Pancreas (tissue), 10 donors: ENCODE results near the gene MRPL20. TPM values are rescaled to one million over a fixed set of nuclear protein-coding genes. Genes with fewer than 3 reads are reported as not detected.

Experiments used
- ATAC-seq, 4 donors: fragments of 200-7000 bp; cut with Tn5 transposase; one replicate each; pipeline versions ENCODE4 v1.8.0 to v1.9.1; 2020; ENCODE audit warnings: mild to moderate bottlenecking in 4 of 4, moderate library complexity in 4 of 4
- DNase-seq, 6 donors: peaks; one replicate each; pipeline ENCODE4 v3.0.0-alpha.2; 2020
- FAIRE-seq: peaks from 2 replicates; lab custom pipeline; 2012; peaks lifted over from hg19 to GRCh38; lab: Jason Lieb, UNC
- H3K27ac ChIP-seq, 4 donors: fragments of 200-600 bp; sonication (generic); 1 replicate in 3 of 4; 2 replicates in 1 of 4; pipeline versions ENCODE4 v1.5.0 to v1.8.0; 2020
- H3K27me3 ChIP-seq, 4 donors: fragments of 200-600 bp; one replicate each; pipeline ENCODE4 v1.8.0; 2021
- H3K36me3 ChIP-seq, 3 donors: fragments of 200-600 bp; sonication (generic) in 1 of 3; one replicate each; pipeline versions ENCODE4 v1.5.0 to v1.8.0; 2020 to 2021
- H3K4me1 ChIP-seq, 3 donors: fragments of 200-600 bp; one replicate each; pipeline ENCODE4 v1.8.0; 2021
- H3K4me3 ChIP-seq, 4 donors: fragments of 200-600 bp; sonication (generic) in 2 of 4; one replicate each; pipeline versions ENCODE4 v1.5.0 to v1.8.0; 2020 to 2021
- H3K9me3 ChIP-seq, 4 donors: fragments of 200-600 bp; one replicate each; pipeline ENCODE4 v1.8.0; 2021
- WGBS, 2 donors: extraction: QIAGEN DNeasy Blood & Tissue Kit; methylation state at CpG; one replicate each; pipeline ENCODE4 v1.1.7; 2013; 5-methylcytosine and 5-hydroxymethylcytosine counted together
- intact Hi-C, 3 donors: fragments of 100-400 bp; cut with DNase I; formaldehyde crosslinking; loops; one replicate each; pipeline versions ENCODE4 v1.11.1 to v1.14.2; 2022
- polyA plus RNA-seq, 2 donors: library from polyadenylated mRNA; stranded (reverse); fragments of 200-250 nt; gene quantifications; one replicate each; pipeline ENCODE4 v1.2.3, GENCODE V29; 2013
- total RNA-seq, 6 donors: library from RNA; stranded (reverse); fragmentation: NEBNext Ultra II Directional in 4 of 6; extraction: Animal tissue kit (Norgen Biotek cat#: 25700) in 4 of 6; gene quantifications; one replicate each; pipeline versions ENCODE4 v1.2.1 to v1.2.4, GENCODE V29; 2021 to 2023
- TF ChIP-seq, protein P1 (sequence below), 4 donors: fragments of 200-600 bp; sonication (generic) in 3 of 4; IDR thresholded peaks; one replicate each; pipeline versions ENCODE4 v1.5.0 to v1.8.0; 2021; ENCODE audit warnings: antibody characterized with exemption in 4 of 4
- donor health status: healthy with polysubstance abuse.
- donor health status: DM: no; HTN: no; CAD: no; lungs with moderate emphysema.
- donor health status: DM: no; HTN: no; CAD: no.
- donor health status: control.
- donor health status: control.
- donor health status: Bipolar disorder and iron deficiency.
- donor health status: DM: yes; HTN: yes; CAD: no.
- donor health status: DM: no; HTN: no; CAD: no.
- donor health status: DM: no; HTN: no; CAD: no.
- donor health status: DM: yes; HTN: yes; CAD: no.

The MRPL20 gene
- total and polyA plus RNA-seq, 8 donors = 42.1 to 121 (median 56.6) TPM

DNA sequence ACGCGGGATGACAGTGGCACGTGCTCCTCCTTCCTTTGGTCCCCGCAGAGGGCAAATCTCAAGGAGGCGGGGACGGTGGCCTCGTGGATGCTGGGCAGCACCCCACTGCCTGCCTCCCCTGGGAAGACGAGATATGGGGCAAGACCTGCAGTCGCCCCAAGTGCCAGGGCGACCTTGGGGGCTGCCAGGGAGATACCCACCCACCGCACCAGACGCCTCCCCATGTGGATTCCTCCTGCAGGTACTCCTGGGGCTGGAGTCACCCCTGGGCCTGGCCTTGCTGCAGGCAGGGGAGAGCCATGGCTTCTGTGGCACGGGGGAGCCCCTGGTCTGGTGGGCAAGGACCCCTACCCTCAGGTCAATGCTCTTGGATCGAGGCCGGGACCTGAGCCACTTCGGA is 26.2 kb downstream of the MRPL20 start:
- DNase-seq = peak in 1 of 6 donors; percentile 67
- H3K9me3 ChIP-seq = no peaks in the 10 kb centered on the region
- no peak overlapping the region for H3K4me3 ChIP-seq
- ATAC-seq = no peak
- peaks cover 0 to 4% (median 0%) of the 10 kb centered on the region in 3 donors for H3K4me1 ChIP-seq
- intact Hi-C loops = no loop called here
- peaks cover 0 to 3% (median 2%) of the 10 kb centered on the region in 3 donors for H3K36me3 ChIP-seq
- TF ChIP-seq, protein P1, sequence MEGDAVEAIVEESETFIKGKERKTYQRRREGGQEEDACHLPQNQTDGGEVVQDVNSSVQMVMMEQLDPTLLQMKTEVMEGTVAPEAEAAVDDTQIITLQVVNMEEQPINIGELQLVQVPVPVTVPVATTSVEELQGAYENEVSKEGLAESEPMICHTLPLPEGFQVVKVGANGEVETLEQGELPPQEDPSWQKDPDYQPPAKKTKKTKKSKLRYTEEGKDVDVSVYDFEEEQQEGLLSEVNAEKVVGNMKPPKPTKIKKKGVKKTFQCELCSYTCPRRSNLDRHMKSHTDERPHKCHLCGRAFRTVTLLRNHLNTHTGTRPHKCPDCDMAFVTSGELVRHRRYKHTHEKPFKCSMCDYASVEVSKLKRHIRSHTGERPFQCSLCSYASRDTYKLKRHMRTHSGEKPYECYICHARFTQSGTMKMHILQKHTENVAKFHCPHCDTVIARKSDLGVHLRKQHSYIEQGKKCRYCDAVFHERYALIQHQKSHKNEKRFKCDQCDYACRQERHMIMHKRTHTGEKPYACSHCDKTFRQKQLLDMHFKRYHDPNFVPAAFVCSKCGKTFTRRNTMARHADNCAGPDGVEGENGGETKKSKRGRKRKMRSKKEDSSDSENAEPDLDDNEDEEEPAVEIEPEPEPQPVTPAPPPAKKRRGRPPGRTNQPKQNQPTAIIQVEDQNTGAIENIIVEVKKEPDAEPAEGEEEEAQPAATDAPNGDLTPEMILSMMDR (IDR thresholded peaks at IDR 0.05) = no peak
- WGBS, 2 donors = 90 to 97% methylated on average over 14 to 16 of the region's 16 CpGs
- FAIRE-seq = no peak
- H3K27me3 ChIP-seq = no peaks in the 10 kb centered on the region
- H3K27ac ChIP-seq = no peak overlapping the region

DNA sequence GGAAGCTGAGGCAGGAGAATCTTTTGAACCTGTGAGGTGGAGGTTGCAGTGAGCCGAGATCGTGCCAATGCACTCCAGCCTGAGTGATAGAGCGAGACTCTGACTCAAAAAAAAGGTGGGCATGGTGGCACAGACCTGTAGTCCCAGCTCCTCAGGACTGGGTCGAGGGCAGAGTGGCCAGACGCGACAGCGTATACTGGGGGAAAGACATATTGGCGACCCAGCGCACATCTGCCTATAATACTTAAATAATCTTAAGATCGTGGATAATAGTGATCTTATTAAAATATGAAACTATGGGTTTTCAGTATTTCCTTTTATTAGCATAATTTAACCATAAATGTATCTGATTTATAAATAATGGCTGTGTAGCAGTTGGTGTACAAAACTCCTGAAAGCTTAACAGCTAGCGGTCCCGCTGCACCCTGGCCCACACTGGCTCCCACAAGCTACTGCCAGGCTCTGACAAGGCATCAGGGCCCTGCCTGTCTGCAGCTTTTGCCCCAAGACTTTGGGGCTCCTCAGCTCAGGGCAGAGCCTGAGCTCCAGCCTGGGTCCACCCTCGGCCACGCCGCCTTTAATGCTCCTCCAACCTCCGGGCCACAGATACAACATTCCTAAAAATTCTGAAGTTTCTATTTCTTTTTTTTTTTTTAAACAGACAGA is 29.4 kb downstream of the MRPL20 start:
- TF ChIP-seq, protein P1 (IDR thresholded peaks at IDR 0.05) = no peak
- 93 to 96% methylated on average over 16 of the region's 16 CpGs for WGBS, 2 donors
- H3K9me3 ChIP-seq = no peaks in the 10 kb centered on the region
- ATAC-seq (no peak), DNase-seq (no peak), FAIRE-seq (no peak)
- H3K27me3 ChIP-seq = no peaks in the 10 kb centered on the region
- no peak overlapping the region for H3K27ac ChIP-seq
- no peaks in the 10 kb centered on the region for H3K36me3 ChIP-seq
- H3K4me3 ChIP-seq = no peak overlapping the region
- intact Hi-C loops = no loop called here
- H3K4me1 ChIP-seq = peaks cover 6 to 16% (median 8%) of the 10 kb centered on the region in 3 donors

DNA sequence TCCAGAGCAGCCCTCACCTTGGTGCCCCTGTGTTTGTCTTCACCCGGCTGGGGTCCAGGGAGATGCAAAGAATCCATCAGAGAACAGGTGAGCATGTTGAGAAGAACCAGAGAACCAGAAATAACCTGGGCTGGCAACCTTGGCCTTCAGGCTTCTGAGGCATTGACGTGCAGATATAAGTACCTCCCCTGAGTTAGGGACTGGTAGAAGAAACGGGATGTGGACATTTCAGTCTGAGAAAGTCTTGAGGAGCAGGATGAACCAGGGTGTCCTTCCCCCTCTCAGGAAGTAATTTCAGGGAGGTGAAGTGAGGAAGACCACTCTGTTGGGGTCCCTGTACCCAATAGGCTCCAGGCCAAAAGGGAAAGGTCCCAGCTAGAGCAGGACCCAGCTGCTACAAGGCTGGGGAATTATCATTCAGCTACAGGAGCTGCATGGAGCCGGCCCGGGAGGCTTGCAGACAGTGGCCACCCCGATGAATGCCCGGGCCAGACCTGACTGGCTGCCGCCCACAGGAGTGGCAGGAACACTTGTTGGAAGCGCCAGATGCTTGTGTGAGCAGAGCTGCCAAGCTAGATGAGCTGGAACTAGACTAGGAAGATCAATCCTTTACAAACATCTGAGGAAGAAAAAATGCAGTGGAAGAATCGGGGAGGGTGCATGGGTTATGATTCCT is 30.4 kb downstream of the MRPL20 start:
- intact Hi-C loops = no loop called here
- no peak overlapping the region for H3K4me3 ChIP-seq
- TF ChIP-seq, protein P1 (IDR thresholded peaks at IDR 0.05) = no peak
- ATAC-seq (no peak), FAIRE-seq (no peak), DNase-seq (peak in 2 of 6 donors; percentile 37 to 57)
- H3K36me3 ChIP-seq = no peaks in the 10 kb centered on the region
- no peaks in the 10 kb centered on the region for H3K27me3 ChIP-seq
- H3K4me1 ChIP-seq = peaks cover 6 to 24% (median 13%) of the 10 kb centered on the region in 3 donors
- H3K9me3 ChIP-seq = no peaks in the 10 kb centered on the region
- H3K27ac ChIP-seq = no peak overlapping the region
- WGBS, 2 donors = 82 to 84% methylated on average over 10 of the region's 10 CpGs

DNA sequence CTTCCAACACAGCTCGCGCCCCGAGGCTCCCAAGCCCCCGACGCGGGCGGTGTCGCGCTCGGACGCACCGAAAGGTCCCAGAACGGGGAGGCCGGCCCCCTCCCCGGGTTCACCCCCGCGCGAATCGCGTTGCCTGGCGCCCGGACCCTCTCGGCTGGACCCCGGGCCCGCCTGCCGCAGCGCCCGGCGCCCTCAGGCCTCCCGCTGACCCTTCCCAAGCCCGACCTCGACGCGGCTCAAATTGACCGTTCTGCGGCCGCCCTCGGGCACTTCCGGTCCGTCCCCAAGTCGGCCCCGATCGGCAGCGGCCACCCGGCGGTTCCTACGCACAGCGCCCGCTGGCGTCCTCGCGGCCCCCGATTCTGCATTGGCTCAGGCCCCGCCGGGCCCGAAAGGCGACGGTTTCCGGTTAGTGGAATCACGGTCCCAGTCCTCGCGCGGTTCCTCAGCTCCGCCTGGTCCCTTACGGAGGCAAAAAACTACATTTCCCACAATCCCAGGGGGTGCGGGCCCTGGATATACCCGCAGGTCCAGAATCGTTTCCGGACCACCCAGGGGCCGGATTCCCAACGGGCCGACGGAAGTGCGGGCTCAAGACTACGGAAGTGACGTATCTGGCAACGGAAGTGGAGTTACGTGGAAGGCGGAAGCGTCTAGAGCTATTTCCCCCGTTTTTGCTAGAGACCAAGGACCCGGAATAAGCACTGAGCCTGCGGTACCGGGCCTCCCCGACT is 32.0 kb downstream of the MRPL20 start, which contains the start of gene AURKAIP1:
AURKAIP1 (minus strand) TSS at position 279 of the 734 bp plus-strand sequence. CDS start 451 bp downstream, outside the sequence.
- TF ChIP-seq, protein P1 (IDR thresholded peaks at IDR 0.05) = peak in 1 of 4 donors; percentile 20
- 1% methylated on average over 82 to 85 of the region's 85 CpGs for WGBS, 2 donors
- ATAC-seq (peak; percentile 90 to 96 (median 92)), FAIRE-seq (peak; percentile 98), DNase-seq (peak; percentile 96 to 99 (median 99))
- intact Hi-C loops = no loop called here
- Histone ChIP-seq H3K4me3 (peak within 1 kb of the TSS; percentile 95 to 100 (median 96)), H3K9me3 (no peaks in the 10 kb centered on the region), H3K27ac (peak within 1 kb of the TSS; percentile 87 to 93 (median 92)), H3K36me3 (no peaks in the 10 kb centered on the region), H3K27me3 (no peaks in the 10 kb centered on the region), H3K4me1 (peaks cover 6 to 26% (median 13%) of the 10 kb centered on the region in 3 donors)
